Measurements from ENCODE around the gene PDE7B.

GRCh38 chr6:135815216-135815615 is 36.3 kb upstream of the PDE7B start:
- no peak for TF ChIP-seq CTCF (conservative IDR thresholded peaks at IDR 0.05)
- no peak for TF ChIP-seq ZFX (IDR thresholded peaks at IDR 0.05)

Measured in C4-2B (cell line).